DLD1 (cell line): Measurements from ENCODE around the gene PIKFYVE.
"Not testable (repeated sequence)": the region's sequence is repeated elsewhere in the genome, so short reads cannot be mapped to it uniquely, and the experiment has no call there.

Experiments
- in situ Hi-C: cut with HindIII; loops from 2 replicates; pipeline ENCODE4 v1.10.0; 2017; ENCODE audit warnings: low sequenced_read_pairs

Gene PIKFYVE

DNA sequence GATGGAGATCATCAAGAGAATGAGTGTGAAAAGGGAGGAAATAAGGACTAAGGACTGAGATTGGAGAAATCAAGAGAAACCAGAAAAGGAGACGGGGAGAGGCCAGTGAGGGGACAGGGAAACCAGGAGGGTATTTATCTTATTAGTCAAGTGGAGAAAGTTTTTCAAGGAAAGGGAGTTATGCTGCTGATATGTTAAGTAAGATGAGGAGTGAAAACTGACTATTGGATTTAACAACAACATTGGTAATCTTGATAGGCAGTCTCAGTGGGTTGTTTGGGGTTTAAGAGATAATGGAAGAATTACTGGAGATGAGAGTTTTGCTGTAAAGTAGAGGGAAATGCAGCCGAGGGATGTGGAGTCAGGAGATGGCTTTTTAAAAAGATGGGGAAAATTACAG lies 30.6 kb downstream of the PIKFYVE start:
- in situ Hi-C loops, result no loop called here

DNA sequence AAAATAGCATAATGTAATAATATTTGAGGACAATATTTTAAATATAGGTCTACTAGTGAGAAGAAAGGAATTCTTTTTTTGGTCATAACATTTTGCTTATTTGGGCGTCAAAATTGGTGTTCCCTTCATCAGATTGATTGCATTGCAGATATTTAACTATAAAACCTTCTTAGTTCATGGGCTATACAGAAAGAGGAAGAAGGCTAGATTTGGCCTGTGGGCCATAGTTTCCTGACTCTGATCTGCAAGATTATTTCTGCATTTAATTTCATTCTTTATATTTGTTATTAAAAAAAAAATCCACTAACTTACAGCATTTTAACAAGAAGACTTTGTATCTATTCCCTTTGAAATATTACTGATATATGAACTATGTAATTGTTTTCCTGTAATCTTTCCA lies 31.9 kb downstream of the PIKFYVE start:
- in situ Hi-C loops, result no loop called here

DNA sequence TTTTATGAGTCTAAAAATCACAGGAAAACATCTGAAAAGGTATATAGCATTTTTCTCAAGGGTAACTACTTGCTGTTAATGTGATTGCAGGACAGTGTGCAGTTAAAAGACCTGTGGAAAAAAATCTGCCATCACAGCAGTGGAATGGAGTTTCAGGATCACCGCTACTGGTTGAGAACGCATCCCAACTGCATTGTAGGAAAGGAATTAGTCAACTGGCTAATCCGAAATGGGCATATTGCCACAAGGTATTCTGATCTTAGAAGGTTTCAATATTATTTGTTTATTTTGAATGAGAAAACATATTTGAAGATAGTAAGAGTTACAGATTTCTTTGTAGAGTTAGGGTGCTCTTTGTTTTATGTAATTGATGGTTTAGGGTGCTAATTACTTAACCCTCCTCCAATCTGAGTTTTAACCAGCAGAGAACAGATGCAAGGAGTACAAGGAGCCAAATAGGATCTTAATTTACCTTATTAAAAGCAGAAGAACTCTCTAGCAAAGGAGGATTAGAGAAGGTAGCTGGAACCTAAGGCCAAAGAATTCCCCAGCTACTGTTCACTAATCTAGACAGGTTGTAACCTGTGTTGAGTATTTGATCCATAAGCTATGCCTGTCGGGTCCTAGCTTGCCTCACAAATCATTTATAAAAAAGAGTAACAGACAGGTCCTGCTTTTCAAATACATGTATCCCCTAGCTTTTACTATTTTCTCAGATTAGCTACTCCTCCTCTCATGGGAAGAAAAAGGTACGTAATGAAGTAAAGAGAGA lies 35.0 kb downstream of the PIKFYVE start:
- in situ Hi-C loops, result no loop called here

DNA sequence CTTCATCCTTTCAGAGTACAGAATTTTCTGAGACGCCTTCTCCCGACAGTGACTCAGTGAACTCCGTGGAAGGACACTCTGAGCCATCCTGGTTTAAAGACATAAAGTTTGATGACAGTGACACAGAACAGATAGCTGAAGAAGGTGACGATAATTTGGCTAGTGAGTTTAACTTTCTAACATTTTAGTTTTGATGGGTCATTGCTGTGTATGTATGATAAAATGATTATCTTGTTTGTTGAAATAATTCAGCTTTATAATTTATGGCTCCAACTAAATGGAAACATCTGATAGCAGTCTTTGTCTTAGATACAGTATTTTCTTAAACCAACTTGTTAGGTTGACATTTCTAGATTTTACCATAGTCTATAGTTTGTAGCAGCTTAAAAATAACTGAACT lies 38.1 kb downstream of the PIKFYVE start:
- in situ Hi-C loops, result no loop called here

DNA sequence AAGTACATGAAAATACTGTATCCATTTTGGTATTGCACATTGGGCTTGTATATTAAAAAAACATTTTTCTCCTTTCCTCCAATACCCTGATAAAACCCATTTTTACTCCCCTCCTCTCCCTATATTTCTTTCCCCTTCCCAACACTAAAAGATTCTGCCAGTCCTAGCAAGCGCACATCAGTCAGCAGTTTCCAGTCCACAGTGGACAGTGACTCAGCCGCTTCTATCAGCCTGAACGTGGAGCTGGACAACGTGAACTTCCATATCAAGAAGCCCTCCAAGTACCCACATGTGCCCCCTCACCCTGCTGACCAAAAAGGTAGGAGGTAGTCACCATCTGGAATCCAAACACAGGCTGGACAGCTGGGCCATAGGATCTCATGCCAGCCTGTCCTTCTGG lies 38.6 kb downstream of the PIKFYVE start:
- in situ Hi-C loops, result no loop called here

DNA sequence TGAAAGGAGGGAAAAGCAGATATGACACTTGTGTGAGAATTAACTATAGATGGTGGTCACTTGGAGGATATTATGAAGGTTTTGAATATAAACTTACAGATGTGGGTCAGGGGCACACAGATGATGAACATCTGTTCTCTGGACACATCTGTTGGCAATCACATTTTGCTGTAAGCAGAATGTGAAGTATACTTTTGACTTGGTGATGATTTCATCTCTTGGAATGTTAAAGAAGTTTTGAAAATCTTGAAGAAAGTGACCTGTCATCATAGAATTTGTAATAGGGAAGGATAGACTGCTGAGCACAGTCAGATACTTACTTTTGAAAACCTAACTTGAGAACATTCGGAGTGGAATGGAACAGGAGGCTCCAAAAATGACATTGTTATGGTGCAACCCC lies 40.2 kb downstream of the PIKFYVE start:
- in situ Hi-C loops, result no loop called here

DNA sequence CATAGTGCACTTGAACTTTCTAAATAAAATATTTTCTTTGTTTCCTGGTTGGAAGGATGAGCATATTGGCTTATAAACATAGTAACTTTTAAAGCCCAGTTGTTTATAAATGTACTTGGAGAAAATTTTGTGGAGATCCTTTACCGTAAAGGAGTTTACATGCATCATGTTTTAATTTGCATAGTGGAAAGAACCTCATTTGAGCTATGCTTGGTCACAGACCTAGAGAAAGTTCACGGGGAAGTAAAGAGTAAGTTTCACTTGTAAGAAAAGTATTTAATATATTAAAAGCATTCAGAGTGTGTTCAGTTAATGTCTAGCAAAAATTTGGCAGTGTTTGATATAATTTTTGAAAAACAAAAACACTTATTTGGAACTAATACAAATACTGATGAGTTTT lies 45.3 kb downstream of the PIKFYVE start:
- in situ Hi-C loops, result no loop called here

DNA sequence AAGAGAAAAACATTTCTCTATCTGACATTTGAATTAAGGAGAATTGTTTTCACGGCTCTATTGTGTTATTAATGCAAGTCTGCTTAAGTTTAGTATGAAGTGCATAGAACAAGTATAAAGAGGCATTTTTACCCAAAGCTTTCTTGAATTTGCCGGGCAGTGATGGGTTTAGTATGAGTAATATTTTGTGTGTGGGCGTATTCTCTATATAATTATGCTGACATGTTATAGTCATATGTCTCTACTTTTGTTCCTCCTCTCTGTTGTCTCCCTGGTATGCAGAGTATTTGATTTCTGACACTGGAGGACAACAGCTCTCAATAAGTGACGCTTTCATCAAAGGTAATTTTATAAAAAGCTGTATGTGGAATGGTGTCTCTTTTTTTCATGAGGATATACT lies 45.9 kb downstream of the PIKFYVE start:
- in situ Hi-C loops, result no loop called here

DNA sequence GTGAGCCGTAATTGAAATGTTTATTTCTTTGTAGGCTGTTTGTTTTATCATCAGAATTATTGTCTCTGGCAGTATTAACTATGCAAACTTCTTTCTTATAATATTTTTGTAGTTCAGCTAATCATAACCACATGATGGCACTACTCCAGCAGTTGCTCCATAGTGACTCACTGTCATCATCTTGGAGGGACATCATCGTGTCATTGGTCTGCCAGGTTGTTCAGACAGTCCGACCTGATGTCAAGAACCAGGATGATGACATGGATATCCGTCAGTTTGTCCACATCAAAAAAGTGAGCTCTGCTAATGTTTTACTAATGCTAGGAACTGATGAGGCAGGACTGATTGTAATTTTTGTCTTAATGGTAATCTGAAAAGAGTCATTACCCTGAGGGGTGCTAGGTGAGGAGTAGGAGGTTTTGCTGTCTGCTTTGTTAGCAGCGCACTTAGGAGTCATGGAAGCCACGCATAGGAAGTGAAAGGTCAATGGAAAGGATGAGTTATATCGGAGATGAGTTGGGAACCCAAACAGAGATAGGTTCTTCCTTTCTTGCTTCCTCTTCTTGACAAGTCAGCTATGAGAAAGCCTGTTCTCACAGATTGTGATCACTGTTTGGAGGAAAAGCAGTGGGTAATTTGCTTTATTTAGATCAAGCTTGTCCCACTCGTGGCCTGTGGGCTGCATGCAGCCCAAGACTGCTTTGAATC lies 49.2 kb downstream of the PIKFYVE start:
- in situ Hi-C loops, result no loop called here

DNA sequence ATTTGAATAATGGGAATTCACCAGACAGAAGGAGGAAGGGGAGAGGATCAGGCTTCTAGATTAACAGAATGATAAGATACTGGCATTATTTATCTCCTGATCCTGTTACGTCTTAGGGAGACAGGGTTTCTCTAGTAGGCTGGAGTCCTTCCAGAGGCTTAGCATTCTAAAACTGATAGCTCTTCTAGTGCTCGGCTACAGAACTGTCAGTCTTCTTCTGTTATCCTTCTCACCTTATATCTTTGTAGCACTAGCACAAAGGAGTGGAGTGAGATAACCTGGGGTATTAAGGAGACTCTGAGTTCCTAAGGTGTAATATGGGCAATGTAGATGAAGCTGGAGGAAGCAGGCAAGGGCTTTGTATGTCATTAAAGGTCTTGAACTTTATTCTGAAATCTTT lies 52.1 kb downstream of the PIKFYVE start:
- in situ Hi-C loops, result no loop called here

DNA sequence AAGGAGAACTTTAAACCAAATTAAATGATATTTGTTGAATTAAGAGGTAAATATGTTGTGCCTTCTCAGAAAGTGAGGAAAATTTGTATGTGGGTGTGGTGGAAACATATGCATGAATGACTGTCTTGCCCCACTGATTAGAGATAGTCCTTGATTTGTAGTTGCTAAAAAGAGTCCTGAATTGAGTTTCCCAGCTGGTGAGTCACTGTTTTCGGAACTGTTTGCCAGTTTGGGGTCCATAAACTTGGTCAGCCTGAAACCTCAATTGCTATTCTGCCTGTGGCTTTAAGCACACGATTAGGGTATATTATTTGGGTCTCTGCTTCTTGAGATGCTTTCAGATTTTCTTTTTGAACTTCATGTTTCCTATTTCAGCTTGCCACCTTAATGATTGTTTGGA lies 53.3 kb downstream of the PIKFYVE start:
- in situ Hi-C loops, result no loop called here

DNA sequence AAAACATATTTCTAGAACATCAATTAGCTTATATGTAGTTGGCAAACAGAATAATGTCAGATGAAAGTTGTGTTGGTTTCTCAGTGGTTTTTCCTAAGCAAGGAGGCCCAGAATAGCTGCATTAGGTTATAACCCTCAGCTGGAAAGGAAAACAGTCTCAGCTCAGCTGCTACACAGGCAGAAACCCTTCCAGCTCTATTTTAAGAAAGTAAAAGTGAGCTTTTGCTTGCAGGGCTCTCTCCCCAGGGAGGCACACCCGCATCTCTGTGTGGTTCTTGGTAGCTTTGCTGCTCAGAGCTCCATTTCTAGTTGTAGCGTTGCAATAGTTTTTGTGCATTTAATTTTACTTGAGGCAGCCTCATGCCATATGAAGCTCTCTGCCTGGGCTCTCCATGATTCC lies 54.6 kb downstream of the PIKFYVE start:
- in situ Hi-C loops, result no loop called here

DNA sequence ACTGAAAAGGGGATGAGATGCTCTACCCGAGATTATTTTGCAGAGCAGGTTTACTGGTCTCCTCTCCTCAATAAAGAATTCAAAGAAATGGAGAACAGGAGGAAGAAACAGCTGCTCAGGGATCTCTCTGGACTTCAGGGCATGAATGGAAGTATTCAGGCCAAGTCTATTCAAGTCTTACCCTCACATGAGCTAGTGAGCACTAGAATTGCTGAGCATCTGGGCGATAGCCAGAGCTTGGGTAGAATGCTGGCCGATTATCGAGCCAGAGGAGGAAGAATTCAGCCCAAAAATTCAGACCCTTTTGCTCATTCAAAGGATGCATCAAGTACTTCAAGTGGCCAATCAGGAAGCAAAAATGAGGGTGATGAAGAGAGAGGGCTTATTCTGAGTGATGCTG lies 60.0 kb downstream of the PIKFYVE start:
- in situ Hi-C loops, result no loop called here

DNA sequence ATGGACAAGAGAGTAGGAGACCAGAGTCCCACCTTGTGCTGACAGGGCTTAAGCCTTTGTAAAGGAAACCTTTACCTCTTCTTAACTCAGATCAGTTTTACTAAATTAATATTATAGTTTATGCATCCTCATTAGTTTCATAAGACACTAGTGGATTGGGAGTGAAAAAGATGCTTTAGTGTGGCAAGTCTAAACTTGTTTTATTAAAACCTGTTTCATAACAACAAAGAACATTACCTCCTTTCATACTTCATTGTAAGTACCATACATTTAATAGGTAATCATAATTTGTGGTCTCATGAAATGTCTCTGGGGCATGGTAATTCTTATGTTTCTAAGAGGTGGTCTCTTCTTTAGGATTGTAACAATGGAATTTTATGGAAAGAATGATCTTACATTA lies 63.4 kb downstream of the PIKFYVE start:
- in situ Hi-C loops, result no loop called here

DNA sequence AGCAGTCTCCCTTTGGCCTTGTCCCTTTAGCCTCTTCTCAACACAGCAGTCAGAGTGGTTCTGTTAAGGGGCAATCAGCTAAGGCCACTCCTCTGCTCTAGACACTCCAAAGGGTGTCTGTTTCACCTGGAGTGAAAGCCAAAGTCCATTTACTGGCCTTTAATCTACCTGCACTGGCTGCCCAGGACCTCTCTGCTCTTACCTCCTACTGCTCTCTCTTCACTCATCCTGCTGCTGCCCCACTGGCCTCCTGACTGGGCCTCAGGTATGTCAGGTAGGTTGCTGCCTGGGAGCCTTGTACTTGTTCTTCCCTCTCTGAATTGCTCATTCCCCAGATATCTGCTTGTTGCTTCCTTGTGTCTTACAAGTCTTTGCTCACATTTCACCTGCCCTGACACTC lies 68.2 kb downstream of the PIKFYVE start:
- in situ Hi-C loops, result no loop called here

DNA sequence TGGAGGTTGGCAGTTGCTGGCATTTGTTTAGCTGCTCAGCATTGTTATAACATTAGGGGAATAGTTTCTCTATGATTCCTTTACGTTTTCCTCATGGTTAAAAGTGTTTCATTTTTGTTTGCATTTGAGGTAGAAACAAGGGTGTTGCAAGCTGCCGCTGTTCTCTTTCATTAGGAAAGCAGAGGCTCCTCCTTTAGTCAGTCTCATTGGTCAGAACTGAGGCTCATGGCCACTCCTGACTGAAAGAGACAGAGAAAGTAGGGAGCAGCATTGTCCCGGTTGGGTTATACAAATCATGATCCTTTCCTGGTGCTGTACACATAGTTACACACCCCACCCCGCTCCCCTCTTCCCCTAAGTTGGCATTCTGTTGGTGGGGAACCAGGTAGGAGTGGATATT lies 80.7 kb downstream of the PIKFYVE start:
- in situ Hi-C loops, result no loop called here

DNA sequence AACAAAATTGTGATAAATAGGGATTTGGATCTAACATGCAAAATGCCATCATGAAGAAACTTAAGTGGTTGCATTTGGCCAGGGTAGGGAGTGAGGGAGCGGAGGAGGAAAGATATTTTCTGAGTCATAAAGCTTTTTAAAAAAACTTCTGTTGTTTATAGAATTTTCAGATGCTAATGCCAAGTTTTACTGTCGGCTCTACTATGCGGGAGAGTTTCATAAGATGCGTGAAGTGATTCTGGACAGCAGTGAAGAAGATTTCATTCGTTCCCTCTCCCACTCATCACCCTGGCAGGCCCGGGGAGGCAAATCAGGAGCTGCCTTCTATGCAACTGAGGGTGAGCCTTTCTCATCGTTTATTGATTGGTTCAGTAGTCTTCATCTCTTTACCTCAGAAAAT lies 84.6 kb downstream of the PIKFYVE start:
- in situ Hi-C loops, result no loop called here

DNA sequence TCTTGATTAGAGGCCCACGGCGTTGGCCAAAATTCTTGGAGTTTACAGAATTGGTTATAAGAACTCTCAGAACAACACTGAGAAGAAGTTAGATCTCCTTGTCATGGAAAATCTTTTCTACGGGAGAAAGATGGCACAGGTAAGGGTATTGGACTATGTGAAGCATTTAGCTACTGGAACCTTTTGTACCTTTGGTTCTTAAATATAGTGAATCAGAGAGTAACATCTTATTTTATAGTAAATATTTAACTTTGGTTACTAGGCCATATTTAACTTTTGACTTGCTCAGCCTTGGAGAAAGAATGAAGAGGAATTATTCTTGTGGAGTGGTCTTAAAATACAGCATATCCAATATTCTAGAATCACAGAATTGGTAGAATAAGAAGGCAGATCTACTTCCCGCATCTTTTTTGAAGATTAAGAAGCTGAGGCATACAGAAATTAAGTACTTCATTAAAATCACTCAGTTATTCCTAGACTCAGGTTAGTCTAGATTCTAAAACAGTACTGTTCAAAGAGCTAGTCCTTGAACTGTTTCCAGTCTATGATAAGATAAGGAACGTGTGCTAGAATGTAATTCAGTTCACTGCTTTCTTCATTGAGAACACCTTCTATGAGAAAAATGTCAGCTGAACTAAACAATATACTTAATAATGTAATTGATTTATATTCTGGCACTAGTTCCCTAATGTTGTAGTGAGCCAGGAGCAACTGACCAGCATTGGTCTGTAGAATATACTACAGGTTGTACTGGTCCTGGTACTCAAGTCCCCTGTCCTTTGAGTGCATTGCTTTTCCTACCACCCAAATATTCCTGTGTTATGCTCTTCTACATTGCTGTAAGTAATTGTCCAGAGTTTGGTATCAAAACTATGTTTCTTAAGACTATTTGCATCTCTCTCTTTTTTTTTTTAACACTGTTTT lies 86.9 kb downstream of the PIKFYVE start:
- in situ Hi-C loops, result no loop called here

DNA sequence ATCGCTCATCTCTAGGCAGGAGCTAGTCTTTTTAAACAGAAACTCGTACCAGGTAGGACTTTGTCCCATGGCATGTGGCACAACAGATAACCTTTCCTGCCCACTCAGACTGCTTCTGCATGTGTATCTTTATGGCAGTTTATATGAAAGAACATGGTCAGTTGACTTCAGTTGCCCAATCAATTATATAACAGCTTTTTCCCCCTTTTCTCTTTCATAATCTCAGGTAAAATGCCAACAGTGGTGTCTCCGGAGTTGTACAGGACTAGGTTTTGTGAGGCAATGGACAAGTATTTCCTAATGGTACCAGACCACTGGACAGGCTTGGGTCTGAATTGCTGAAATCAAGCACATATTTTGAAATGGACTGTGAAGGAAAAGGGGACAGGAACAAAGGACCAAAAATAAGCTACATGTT lies 88.9 kb downstream of the PIKFYVE start:
- in situ Hi-C loops, result no loop called here

DNA sequence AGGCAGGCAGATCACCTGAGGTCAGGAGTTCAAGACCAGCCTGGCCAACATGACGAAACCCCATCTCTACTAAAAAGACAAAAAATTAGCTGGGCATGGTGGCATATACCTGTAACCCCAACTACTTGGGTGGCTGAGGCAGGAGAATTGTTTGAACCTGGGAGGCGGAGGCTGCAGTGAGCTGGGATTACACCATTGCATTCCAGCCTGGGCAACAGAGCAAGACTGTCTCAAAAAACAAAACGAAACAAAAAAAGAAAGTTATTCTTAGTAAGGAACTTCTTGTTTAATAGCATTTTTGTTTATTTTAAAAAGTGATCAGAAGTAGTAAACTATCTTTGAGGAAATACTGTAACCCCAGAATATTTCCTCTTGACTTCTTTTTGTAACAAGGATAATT lies 90.4 kb downstream of the PIKFYVE start:
- in situ Hi-C loops, result not testable (repeated sequence)

DNA sequence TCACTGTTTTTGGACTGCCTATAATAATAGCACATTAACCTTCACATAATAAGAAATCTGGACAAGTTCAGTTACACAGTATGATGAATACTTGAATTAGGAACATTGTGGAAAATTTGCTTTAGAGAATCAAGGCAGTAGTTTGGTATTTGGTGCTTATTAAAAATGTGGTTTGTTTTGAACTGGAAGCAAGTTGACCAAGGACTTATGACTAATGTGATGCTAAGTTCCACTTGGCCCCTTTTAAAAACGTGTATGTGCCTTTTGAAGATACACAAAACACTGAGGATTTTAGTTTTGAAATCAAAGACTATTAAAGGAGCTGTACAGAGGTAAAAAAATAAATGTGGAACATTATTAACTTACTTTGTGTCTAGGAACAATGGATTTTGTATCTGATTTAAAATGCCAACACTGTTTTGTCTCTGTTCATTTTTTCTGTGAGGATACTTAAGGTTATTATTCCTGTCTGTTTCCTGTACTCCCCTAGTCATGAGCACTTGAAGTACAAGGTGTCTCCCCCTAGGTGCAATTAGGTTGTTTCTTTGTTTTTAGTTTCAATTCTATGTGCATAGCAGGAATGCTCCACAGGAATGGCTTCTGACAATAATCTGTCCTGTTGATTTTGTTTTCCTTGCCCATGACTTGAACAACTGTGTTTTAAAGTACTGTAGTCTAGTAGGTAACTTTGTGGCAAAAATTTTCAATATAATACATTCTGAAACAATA lies 91.0 kb downstream of the PIKFYVE start:
- in situ Hi-C loops, result no loop called here
